Liver (tissue), 9 donors: Measurements from ENCODE around the gene C2. TPM values are rescaled to one million over a fixed set of nuclear protein-coding genes. Genes with fewer than 3 reads are reported as not detected.
"Not testable (repeated sequence)": the region's sequence is repeated elsewhere in the genome, so short reads cannot be mapped to it uniquely, and the experiment has no call there.

ENCODE experiments used
- DNase-seq: peaks from one replicate; pipeline ENCODE4 v3.0.0-alpha.2; 2017; ENCODE audit warnings: low spot score
- H3K27ac ChIP-seq, 2 donors: one replicate each; pipeline ENCODE4 v1.7.0; 2013; ENCODE audit warnings: inconsistent platforms in 2 of 2, low read length in 2 of 2, control low read depth in 1 of 2, low read depth in 1 of 2, mild to moderate bottlenecking in 1 of 2
- H3K27me3 ChIP-seq, 4 donors: one replicate each; pipeline versions ENCODE4 v1.6.1 to v1.7.0; 2013; ENCODE audit warnings: low read length in 3 of 4, inconsistent platforms in 1 of 4, mild to moderate bottlenecking in 1 of 4, moderate library complexity in 1 of 4; ENCODE audit not compliant: control insufficient read depth in 4 of 4, insufficient read depth in 4 of 4
- H3K36me3 ChIP-seq, 4 donors: one replicate each; pipeline versions ENCODE4 v1.6.1 to v1.7.0; 2013; ENCODE audit warnings: low read length in 3 of 4, mild to moderate bottlenecking in 3 of 4, low read depth in 1 of 4, moderate library complexity in 1 of 4; ENCODE audit not compliant: control insufficient read depth in 4 of 4, insufficient read depth in 3 of 4
- H3K4me1 ChIP-seq, 4 donors: one replicate each; pipeline versions ENCODE4 v1.6.1 to v1.7.0; 2013; ENCODE audit warnings: low read length in 3 of 4, mild to moderate bottlenecking in 3 of 4, moderate library complexity in 1 of 4; ENCODE audit not compliant: control insufficient read depth in 4 of 4, insufficient read depth in 4 of 4
- H3K4me3 ChIP-seq, 3 donors: one replicate each; pipeline versions ENCODE4 v1.6.1 to v1.7.0; 2013; ENCODE audit warnings: low read length in 3 of 3, control low read depth in 1 of 3, low read depth in 1 of 3, mild to moderate bottlenecking in 1 of 3
- H3K9ac ChIP-seq, 2 donors: one replicate each; pipeline ENCODE4 v1.7.0; 2013; ENCODE audit warnings: low read length in 2 of 2, mild to moderate bottlenecking in 2 of 2, moderate library complexity in 2 of 2, control low read depth in 1 of 2, low read depth in 1 of 2
- H3K9me3 ChIP-seq, 4 donors: one replicate each; pipeline versions ENCODE4 v1.6.1 to v1.7.0; 2013; ENCODE audit warnings: low read length in 3 of 4; ENCODE audit not compliant: control insufficient read depth in 4 of 4
- CTCF ChIP-seq: fragments of 150-350 bp; IDR thresholded peaks from 2 replicates; pipeline ENCODE4 v1.5.1; 2017; ENCODE audit warnings: improper control_type of control experiment, low read depth, low read length; ENCODE audit not compliant: missing input control
- EGR1 ChIP-seq, 2 donors: IDR thresholded peaks; 2 replicates each; pipeline ENCODE4 v1.6.1; 2016 to 2018; ENCODE audit warnings: antibody characterized with exemption in 2 of 2, low read depth in 2 of 2
- FOXA1 ChIP-seq: IDR thresholded peaks from 2 replicates; pipeline ENCODE4 v1.6.1; 2016; ENCODE audit warnings: antibody characterized with exemption
- HNF4G ChIP-seq: IDR thresholded peaks from 2 replicates; pipeline ENCODE4 v1.6.1; 2016; ENCODE audit warnings: antibody characterized with exemption
- JUND ChIP-seq, 2 donors: IDR thresholded peaks; 2 replicates each; pipeline ENCODE4 v1.6.1; 2016; ENCODE audit warnings: antibody characterized with exemption in 2 of 2
- NR2F2 ChIP-seq: IDR thresholded peaks from 2 replicates; pipeline ENCODE4 v1.6.1; 2016; ENCODE audit warnings: antibody characterized with exemption
- RAD21 ChIP-seq, 2 donors: IDR thresholded peaks; 2 replicates each; pipeline ENCODE4 v1.6.1; 2016; ENCODE audit warnings: antibody characterized with exemption in 2 of 2, mild to moderate bottlenecking in 2 of 2
- RXRA ChIP-seq, 2 donors: IDR thresholded peaks; 2 replicates each; pipeline ENCODE4 v1.6.1; 2017 to 2018; ENCODE audit warnings: antibody characterized with exemption in 2 of 2, mild to moderate bottlenecking in 1 of 2
- TAF1 ChIP-seq: conservative IDR thresholded peaks from 2 replicates; pipeline ENCODE4 v1.6.1; 2016; ENCODE audit warnings: antibody characterized with exemption, mild to moderate bottlenecking
- ZBTB33 ChIP-seq: IDR thresholded peaks from 2 replicates; pipeline ENCODE4 v1.6.1; 2016; ENCODE audit warnings: antibody characterized with exemption
- WGBS: extraction: QIAGEN DNeasy Blood & Tissue Kit; methylation state at CpG from one replicate; pipeline ENCODE4 v1.1.7; 2013; 5-methylcytosine and 5-hydroxymethylcytosine counted together
- polyA plus RNA-seq, 2 donors: library from polyadenylated mRNA; stranded (reverse) in 1 of 2; unstranded in 1 of 2; fragments of 200-250 nt in 1 of 2; fragments of >200 nt in 1 of 2; fragmentation: Nextera tagmentation in 1 of 2; extraction: Ambion mirVana in 1 of 2; gene quantifications; one replicate each; pipeline versions ENCODE4 v1.2.1 to v1.2.3, GENCODE V29; 2013 to 2015
- total RNA-seq, 2 donors: library from RNA; depleted of rRNA; stranded (reverse); fragments of >200 nt; gene quantifications; one replicate each; pipeline ENCODE4 v1.2.3, GENCODE V29; 2014
- donor health status: healthy.
- donor health status: healthy.
- donor health status: healthy.
- donor health status: healthy.
- donor health status: healthy.

Gene C2
- total and polyA plus RNA-seq, 4 donors, result 212 to 522 (median 397) TPM

GRCh38 chr6:31905041-31905440 is 22.5 kb upstream of the C2 start (continued):
- TF ChIP-seq CTCF (no peak), FOXA1 (no peak), RXRA (IDR thresholded peaks at IDR 0.05) (no peak), TAF1 (no peak)

GRCh38 chr6:31906122-31906521 is 21.4 kb upstream of the C2 start:
- no peak overlapping the region for H3K4me3 ChIP-seq
- no peaks in the 10 kb centered on the region for H3K27me3 ChIP-seq
- H3K27ac ChIP-seq, result no peak overlapping the region
- no peak for DNase-seq
- no peaks in the 10 kb centered on the region for H3K36me3 ChIP-seq
- peaks cover 4 to 21% (median 15%) of the 10 kb centered on the region in 4 donors for H3K4me1 ChIP-seq
- no peak overlapping the region for H3K9ac ChIP-seq
- H3K9me3 ChIP-seq, result no peaks in the 10 kb centered on the region
- WGBS, result 79% methylated on average over 4 of the region's 4 CpGs
- TF ChIP-seq JUND (IDR thresholded peaks at IDR 0.05), result no peak
- no peak for TF ChIP-seq EGR1 (IDR thresholded peaks at IDR 0.05; ENCODE audit: low read depth in 2 of 2)
- no peak for TF ChIP-seq TAF1
- no peak for TF ChIP-seq FOXA1
- TF ChIP-seq HNF4G, result no peak

- H3K4me1 ChIP-seq, result peaks cover 2 to 18% (median 13%) of the 10 kb centered on the region in 4 donors
- WGBS, result 79% methylated on average over 8 of the region's 8 CpGs
- H3K9ac ChIP-seq, H3K9me3 ChIP-seq, H3K27ac ChIP-seq, H3K4me3 ChIP-seq, DNase-seq, H3K36me3 ChIP-seq, H3K27me3 ChIP-seq: not testable (repeated sequence)
Measured at GRCh38 chr6:31906727-31907126, 20.8 kb upstream of the C2 start.

- Histone ChIP-seq H3K9ac (no peak overlapping the region), H3K27ac (no peak overlapping the region), H3K4me1 (peaks cover 2 to 17% (median 13%) of the 10 kb centered on the region in 4 donors), H3K4me3 (no peak overlapping the region), H3K9me3 (no peaks in the 10 kb centered on the region), H3K36me3 (no peaks in the 10 kb centered on the region), H3K27me3 (no peaks in the 10 kb centered on the region)
- DNase-seq, result no peak
- WGBS, result 34% methylated on average over 7 of the region's 7 CpGs
- no peak for TF ChIP-seq NR2F2
- no peak for TF ChIP-seq ZBTB33
- no peak for TF ChIP-seq TAF1
- peak; percentile 5 to 37 for TF ChIP-seq RAD21 (IDR thresholded peaks at IDR 0.05)
- TF ChIP-seq RXRA (IDR thresholded peaks at IDR 0.05), result no peak
- no peak for TF ChIP-seq HNF4G
- TF ChIP-seq FOXA1, result no peak
Measured at GRCh38 chr6:31907158-31907813, 20.2 kb upstream of the C2 start.

- H3K4me3 ChIP-seq, H3K36me3 ChIP-seq, DNase-seq, H3K9me3 ChIP-seq, H3K4me1 ChIP-seq, H3K27ac ChIP-seq, H3K27me3 ChIP-seq, H3K9ac ChIP-seq: not testable (repeated sequence)
- WGBS, result 94% methylated on average over 5 of the region's 5 CpGs
Measured at GRCh38 chr6:31908255-31908654, 19.3 kb upstream of the C2 start.
